SK-N-SH treated with all-trans-retinoic acid at 6 μM for 48 hours (cell line): ENCODE measurements around the gene ZBTB7C.

Experiments
- CSDC2 ChIP-seq: fragments of 250-450 bp; sonication (Bioruptor Pico); IDR thresholded peaks from 2 replicates; pipeline ENCODE4 v1.5.0; 2020; ENCODE audit warnings: mild to moderate bottlenecking, moderate library complexity
- RARB ChIP-seq: fragments of 250-450 bp; sonication (Bioruptor Pico); IDR thresholded peaks from 2 replicates; pipeline ENCODE4 v1.8.0; 2021; ENCODE audit warnings: mild to moderate bottlenecking, moderate library complexity
- ZFP3 ChIP-seq: fragments of 250-450 bp; sonication (Bioruptor Pico); IDR thresholded peaks from 2 replicates; pipeline ENCODE4 v1.5.0; 2020; ENCODE audit warnings: mild to moderate bottlenecking, moderate library complexity
- ZFP30 ChIP-seq: fragments of 450-650 bp; formaldehyde crosslinking; IDR thresholded peaks from 2 replicates; pipeline ENCODE4 v1.5.0; 2022; ENCODE audit warnings: mild to moderate bottlenecking, moderate library complexity
- TF ChIP-seq, protein P1 (sequence below): fragments of 250-450 bp; sonication (Bioruptor Pico); IDR thresholded peaks from 2 replicates; pipeline ENCODE4 v1.8.0; 2021; ENCODE audit warnings: low read depth, mild to moderate bottlenecking, moderate library complexity, borderline replicate concordance
- TF ChIP-seq, protein P2 (sequence below): fragments of 250-450 bp; sonication (Bioruptor Pico); IDR thresholded peaks from 2 replicates; pipeline ENCODE4 v1.5.1; 2021; ENCODE audit warnings: mild to moderate bottlenecking, moderate library complexity

DNA sequence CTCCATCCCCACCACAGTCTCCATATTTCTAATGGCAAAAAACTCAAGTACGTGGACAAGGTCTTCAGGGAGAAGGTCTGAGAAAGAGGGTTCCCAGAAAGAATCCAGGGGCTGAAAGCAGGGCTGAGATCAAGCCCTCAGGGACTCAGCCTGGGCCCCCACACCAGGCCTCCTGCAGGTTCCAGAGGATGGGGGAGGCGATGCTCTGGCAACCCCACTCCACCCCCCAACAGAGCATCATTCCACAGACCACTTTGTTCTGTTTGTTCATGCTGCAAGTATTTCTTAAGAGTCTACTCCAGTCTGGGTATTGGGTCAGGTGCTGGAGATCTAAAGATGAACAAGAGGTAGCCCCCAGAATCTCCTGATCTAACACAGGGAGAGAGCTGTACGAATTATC lies 32.2 kb downstream of the ZBTB7C start:
- no peak for TF ChIP-seq RARB (CRISPR knock-in tag)
- TF ChIP-seq, protein P1, sequence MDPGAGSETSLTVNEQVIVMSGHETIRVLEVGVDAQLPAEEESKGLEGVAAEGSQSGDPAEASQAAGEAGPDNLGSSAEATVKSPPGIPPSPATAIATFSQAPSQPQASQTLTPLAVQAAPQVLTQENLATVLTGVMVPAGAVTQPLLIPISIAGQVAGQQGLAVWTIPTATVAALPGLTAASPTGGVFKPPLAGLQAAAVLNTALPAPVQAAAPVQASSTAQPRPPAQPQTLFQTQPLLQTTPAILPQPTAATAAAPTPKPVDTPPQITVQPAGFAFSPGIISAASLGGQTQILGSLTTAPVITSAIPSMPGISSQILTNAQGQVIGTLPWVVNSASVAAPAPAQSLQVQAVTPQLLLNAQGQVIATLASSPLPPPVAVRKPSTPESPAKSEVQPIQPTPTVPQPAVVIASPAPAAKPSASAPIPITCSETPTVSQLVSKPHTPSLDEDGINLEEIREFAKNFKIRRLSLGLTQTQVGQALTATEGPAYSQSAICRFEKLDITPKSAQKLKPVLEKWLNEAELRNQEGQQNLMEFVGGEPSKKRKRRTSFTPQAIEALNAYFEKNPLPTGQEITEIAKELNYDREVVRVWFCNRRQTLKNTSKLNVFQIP (CRISPR knock-in tag) = no peak
- no peak for TF ChIP-seq ZFP30 (CRISPR knock-in tag)
- TF ChIP-seq CSDC2 (CRISPR knock-in tag) = no peak
- TF ChIP-seq ZFP3 (CRISPR knock-in tag) = no peak
- TF ChIP-seq, protein P2, sequence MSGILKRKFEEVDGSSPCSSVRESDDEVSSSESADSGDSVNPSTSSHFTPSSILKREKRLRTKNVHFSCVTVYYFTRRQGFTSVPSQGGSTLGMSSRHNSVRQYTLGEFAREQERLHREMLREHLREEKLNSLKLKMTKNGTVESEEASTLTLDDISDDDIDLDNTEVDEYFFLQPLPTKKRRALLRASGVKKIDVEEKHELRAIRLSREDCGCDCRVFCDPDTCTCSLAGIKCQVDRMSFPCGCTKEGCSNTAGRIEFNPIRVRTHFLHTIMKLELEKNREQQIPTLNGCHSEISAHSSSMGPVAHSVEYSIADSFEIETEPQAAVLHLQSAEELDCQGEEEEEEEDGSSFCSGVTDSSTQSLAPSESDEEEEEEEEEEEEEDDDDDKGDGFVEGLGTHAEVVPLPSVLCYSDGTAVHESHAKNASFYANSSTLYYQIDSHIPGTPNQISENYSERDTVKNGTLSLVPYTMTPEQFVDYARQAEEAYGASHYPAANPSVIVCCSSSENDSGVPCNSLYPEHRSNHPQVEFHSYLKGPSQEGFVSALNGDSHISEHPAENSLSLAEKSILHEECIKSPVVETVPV (CRISPR knock-in tag) = no peak
